Esophagus squamous epithelium (tissue), 5 donors: Measurements from ENCODE around the gene MACC1. TPM values are rescaled to one million over a fixed set of nuclear protein-coding genes. Genes with fewer than 3 reads are reported as not detected.

Source experiments
- DNase-seq: peaks from one replicate; lab custom pipeline; 2025; lab: John Stamatoyannopoulos, UW
- H3K27ac ChIP-seq, 4 donors: fragments of 200-600 bp; sonication (generic); one replicate each; pipeline ENCODE4 v1.5.1; 2016 to 2019; ENCODE audit warnings: mild to moderate bottlenecking in 1 of 4
- H3K27me3 ChIP-seq, 4 donors: fragments of 200-600 bp; sonication (generic); 1 replicate in 3 of 4; 2 replicates in 1 of 4; pipeline versions ENCODE4 v1.5.1 to v1.6.0; 2017 to 2021; ENCODE audit warnings: antibody characterized with exemption in 1 of 4
- H3K36me3 ChIP-seq, 3 donors: fragments of 200-600 bp; sonication (generic); one replicate each; pipeline ENCODE4 v1.5.1; 2016 to 2019
- H3K4me1 ChIP-seq, 3 donors: fragments of 200-600 bp; sonication (generic); one replicate each; pipeline ENCODE4 v1.5.1; 2017 to 2019
- H3K4me3 ChIP-seq, 4 donors: fragments of 200-600 bp; sonication (generic); 1 replicate in 3 of 4; 2 replicates in 1 of 4; pipeline ENCODE4 v1.5.1; 2016 to 2019; ENCODE audit warnings: mild to moderate bottlenecking in 2 of 4, moderate library complexity in 1 of 4
- H3K9me3 ChIP-seq, 3 donors: fragments of 200-600 bp; sonication (generic); one replicate each; pipeline ENCODE4 v1.5.1; 2016 to 2019
- POLR2A ChIP-seq, 4 donors: fragments of 450-650 bp; IDR thresholded peaks; one replicate each; pipeline ENCODE4 v1.6.1; 2017; ENCODE audit warnings: antibody characterized with exemption in 4 of 4, mild to moderate bottlenecking in 4 of 4, moderate library complexity in 3 of 4
- WGBS, 2 donors: methylation state at CpG; one replicate each; pipeline ENCODE4 v1.1.5; 2018; 5-methylcytosine and 5-hydroxymethylcytosine counted together
- intact Hi-C: fragments of 100-400 bp; cut with DNase I; formaldehyde crosslinking; loops from one replicate; pipeline ENCODE4 v1.15.0; 2022
- total RNA-seq, 4 donors: library from RNA; depleted of rRNA; stranded (reverse); fragments of >200 nt; gene quantifications; one replicate each; pipeline ENCODE4 v1.1.0, GENCODE V29; 2016
- TF ChIP-seq, protein P1 (sequence below), 6 experiments: fragments of 450-650 bp in 4 of 6; fragments of 200-600 bp in 2 of 6; sonication (generic) in 2 of 6; IDR thresholded peaks; one replicate each; pipeline ENCODE4 v1.5.1; 2016 to 2019; ENCODE audit warnings: antibody characterized with exemption in 6 of 6, mild to moderate bottlenecking in 4 of 6, moderate library complexity in 4 of 6
- donor health status: DM: yes; HTN: yes; CAD: no.

MACC1 gene
- total RNA-seq, 4 donors from 2014 or later: 17.4 to 32.8 (median 23.2) TPM

DNA sequence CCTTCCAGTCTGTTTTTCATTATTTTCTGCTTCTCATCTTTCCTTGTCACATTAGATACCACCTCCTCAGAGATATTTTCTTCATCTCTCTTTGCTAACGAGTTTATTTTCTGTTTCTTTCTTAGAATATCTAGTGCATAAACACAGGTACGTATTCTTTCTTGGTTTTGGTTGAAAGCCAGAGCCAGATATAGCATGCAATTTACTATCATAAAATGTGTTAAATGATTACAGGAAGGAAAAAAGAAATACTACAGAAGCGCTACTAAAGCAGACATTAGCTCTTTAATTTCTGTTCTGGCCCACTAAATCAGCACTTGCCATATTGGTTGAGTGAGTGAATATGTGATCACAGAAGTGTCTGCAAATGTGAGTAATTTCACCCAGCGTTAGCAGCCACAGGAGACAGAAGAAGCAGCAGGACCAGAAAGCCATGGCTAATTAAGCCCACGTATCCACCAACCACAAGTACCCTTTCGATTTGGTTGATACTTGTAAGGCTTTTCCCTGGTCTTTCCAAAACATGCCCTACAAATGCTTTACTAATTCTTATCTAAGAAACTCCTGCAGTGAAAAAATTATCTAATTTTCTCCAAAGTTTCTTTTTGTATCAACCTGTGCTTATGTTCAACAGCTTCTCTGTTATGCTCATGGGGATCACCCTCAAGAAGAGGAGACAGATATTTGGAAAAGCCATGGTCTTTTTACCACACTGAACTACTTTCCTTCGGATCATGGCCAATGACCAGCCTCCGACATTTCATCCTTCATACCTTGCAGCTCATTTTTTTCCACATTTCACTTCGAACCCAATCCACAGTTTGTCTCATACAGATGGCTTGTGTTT, 23.1 kb upstream of the MACC1 start:
- H3K27ac ChIP-seq: no peak overlapping the region
- intact Hi-C loops: no loop called here
- 89 to 91% methylated on average over 9 of the region's 9 CpGs for WGBS, 2 donors
- TF ChIP-seq, protein P1, sequence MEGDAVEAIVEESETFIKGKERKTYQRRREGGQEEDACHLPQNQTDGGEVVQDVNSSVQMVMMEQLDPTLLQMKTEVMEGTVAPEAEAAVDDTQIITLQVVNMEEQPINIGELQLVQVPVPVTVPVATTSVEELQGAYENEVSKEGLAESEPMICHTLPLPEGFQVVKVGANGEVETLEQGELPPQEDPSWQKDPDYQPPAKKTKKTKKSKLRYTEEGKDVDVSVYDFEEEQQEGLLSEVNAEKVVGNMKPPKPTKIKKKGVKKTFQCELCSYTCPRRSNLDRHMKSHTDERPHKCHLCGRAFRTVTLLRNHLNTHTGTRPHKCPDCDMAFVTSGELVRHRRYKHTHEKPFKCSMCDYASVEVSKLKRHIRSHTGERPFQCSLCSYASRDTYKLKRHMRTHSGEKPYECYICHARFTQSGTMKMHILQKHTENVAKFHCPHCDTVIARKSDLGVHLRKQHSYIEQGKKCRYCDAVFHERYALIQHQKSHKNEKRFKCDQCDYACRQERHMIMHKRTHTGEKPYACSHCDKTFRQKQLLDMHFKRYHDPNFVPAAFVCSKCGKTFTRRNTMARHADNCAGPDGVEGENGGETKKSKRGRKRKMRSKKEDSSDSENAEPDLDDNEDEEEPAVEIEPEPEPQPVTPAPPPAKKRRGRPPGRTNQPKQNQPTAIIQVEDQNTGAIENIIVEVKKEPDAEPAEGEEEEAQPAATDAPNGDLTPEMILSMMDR (IDR thresholded peaks at IDR 0.05): no peak
- TF ChIP-seq POLR2A (IDR thresholded peaks at IDR 0.05): no peak
- no peaks in the 10 kb centered on the region for H3K27me3 ChIP-seq
- no peak for DNase-seq
- H3K4me3 ChIP-seq: no peak overlapping the region
- H3K9me3 ChIP-seq: no peaks in the 10 kb centered on the region
- no peaks in the 10 kb centered on the region for H3K36me3 ChIP-seq
- H3K4me1 ChIP-seq: peaks cover 0 to 16% (median 12%) of the 10 kb centered on the region in 3 donors

GRCh38 chr7:20238754-20239324, 21.7 kb upstream of the MACC1 start:
- Histone ChIP-seq H3K36me3 (no peaks in the 10 kb centered on the region), H3K27me3 (no peaks in the 10 kb centered on the region), H3K4me1 (peaks cover 0 to 16% (median 12%) of the 10 kb centered on the region in 3 donors), H3K9me3 (no peaks in the 10 kb centered on the region), H3K27ac (no peak overlapping the region), H3K4me3 (no peak overlapping the region)
- WGBS, 2 donors: 59 to 84% methylated on average over 6 to 7 of the region's 7 CpGs
- no peak for TF ChIP-seq POLR2A (IDR thresholded peaks at IDR 0.05)
- TF ChIP-seq, protein P1 (IDR thresholded peaks at IDR 0.05): no peak
- intact Hi-C loops: no loop called here
- DNase-seq: no peak

DNA sequence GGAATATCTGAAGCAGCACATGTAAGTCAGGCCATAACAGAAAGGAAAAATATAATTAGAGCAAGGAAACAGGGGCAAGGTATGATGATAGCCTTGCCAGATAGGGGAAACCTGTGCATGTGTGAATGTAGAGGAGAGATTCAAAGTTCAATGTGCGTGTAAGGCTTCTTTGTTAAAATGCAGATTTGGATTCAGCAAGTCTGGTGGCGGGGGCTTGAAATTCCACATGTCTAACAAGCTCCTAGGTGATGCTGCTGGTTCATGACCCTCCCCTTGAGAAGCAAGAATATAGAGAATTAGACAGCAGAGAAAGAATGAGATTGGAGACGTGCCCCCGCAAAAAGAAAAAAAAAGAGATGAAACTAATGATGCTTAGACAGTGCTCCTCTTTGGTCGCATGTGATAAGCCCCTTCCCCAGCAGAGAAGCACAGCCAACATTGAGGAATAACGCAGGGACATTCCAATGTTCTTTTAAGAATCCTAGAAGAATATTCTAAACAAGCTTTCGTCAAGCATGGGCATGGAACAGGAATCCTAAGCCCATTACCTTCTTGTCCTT, 21.1 kb upstream of the MACC1 start:
- Histone ChIP-seq H3K9me3 (no peaks in the 10 kb centered on the region), H3K36me3 (no peaks in the 10 kb centered on the region), H3K4me3 (no peak overlapping the region), H3K27me3 (no peaks in the 10 kb centered on the region), H3K4me1 (peaks cover 0 to 16% (median 12%) of the 10 kb centered on the region in 3 donors), H3K27ac (no peak overlapping the region)
- 86 to 89% methylated on average over 7 of the region's 7 CpGs for WGBS, 2 donors
- intact Hi-C loops: no loop called here
- no peak for DNase-seq
- no peak for TF ChIP-seq POLR2A (IDR thresholded peaks at IDR 0.05)
- TF ChIP-seq, protein P1 (IDR thresholded peaks at IDR 0.05): no peak

- Histone ChIP-seq H3K27ac (no peak overlapping the region), H3K4me3 (no peak overlapping the region), H3K4me1 (peaks cover 0 to 16% (median 12%) of the 10 kb centered on the region in 3 donors), H3K27me3 (no peaks in the 10 kb centered on the region), H3K36me3 (no peaks in the 10 kb centered on the region), H3K9me3 (no peaks in the 10 kb centered on the region)
- intact Hi-C loops: no loop called here
- 89% methylated on average over 2 of the region's 2 CpGs for WGBS, 2 donors
- DNase-seq: no peak
- TF ChIP-seq, protein P1 (IDR thresholded peaks at IDR 0.05): no peak
- no peak for TF ChIP-seq POLR2A (IDR thresholded peaks at IDR 0.05)
These were observed 20.4 kb upstream of the MACC1 start for GRCh38 chr7:20237464-20238193.
